Right cardiac atrium (tissue), 5 donors: Measurements from ENCODE around the gene ANO1. TPM values are rescaled to one million over a fixed set of nuclear protein-coding genes. Genes with fewer than 3 reads are reported as not detected.

Experiments
- ATAC-seq, 2 donors: fragments of 200-7000 bp; cut with Tn5 transposase; one replicate each; pipeline versions ENCODE4 v1.8.0 to v1.9.1; 2020; ENCODE audit warnings: moderate library complexity in 2 of 2, mild to moderate bottlenecking in 1 of 2
- DNase-seq, 3 donors: peaks; one replicate each; pipeline ENCODE4 v3.0.0-alpha.2; 2020
- H3K27ac ChIP-seq: one replicate; pipeline ENCODE4 v1.5.1; 2013; ENCODE audit warnings: mild to moderate bottlenecking, low read length, control low read depth, moderate library complexity
- H3K27me3 ChIP-seq: one replicate; pipeline ENCODE4 v1.6.1; 2013; ENCODE audit not compliant: control insufficient read depth, insufficient read depth
- H3K4me1 ChIP-seq: one replicate; pipeline ENCODE4 v1.6.1; 2013; ENCODE audit warnings: low read length; ENCODE audit not compliant: control insufficient read depth, insufficient read depth
- H3K4me3 ChIP-seq: one replicate; pipeline ENCODE4 v1.5.1; 2013; ENCODE audit warnings: low read length, control low read depth
- H3K9me3 ChIP-seq: one replicate; pipeline ENCODE4 v1.6.1; 2013; ENCODE audit warnings: low read length; ENCODE audit not compliant: control insufficient read depth
- WGBS: extraction: QIAGEN DNeasy Blood & Tissue Kit; methylation state at CpG from one replicate; pipeline ENCODE4 v1.1.7; 2013; 5-methylcytosine and 5-hydroxymethylcytosine counted together
- intact Hi-C, 4 donors: fragments of 100-400 bp; cut with DNase I; formaldehyde crosslinking; loops; one replicate each; pipeline versions ENCODE4 v1.11.0 to v1.14.0; 2022 to 2023
- polyA plus RNA-seq: library from polyadenylated mRNA; stranded (reverse); fragments of 200-250 nt; gene quantifications from one replicate; pipeline ENCODE4 v1.2.3, GENCODE V29; 2013
- total RNA-seq, 4 donors: library from RNA; stranded (reverse); fragmentation: NEBNext Ultra II Directional; extraction: Animal tissue kit (Norgen Biotek cat#: 25700); gene quantifications; one replicate each; pipeline ENCODE4 v1.2.1, GENCODE V29; 2021
- donor health status: healthy with polysubstance abuse.
- donor health status: DM: no; HTN: yes; CAD: no.
- donor health status: DM: no; HTN: no; CAD: no.
- donor health status: DM: no; HTN: yes; CAD: no; lungs with severe emphysema.
- donor health status: DM: yes; HTN: yes; CAD: no.

ANO1 gene
- total and polyA plus RNA-seq, 5 donors = 6.8 to 18.2 (median 8.8) TPM

DNA sequence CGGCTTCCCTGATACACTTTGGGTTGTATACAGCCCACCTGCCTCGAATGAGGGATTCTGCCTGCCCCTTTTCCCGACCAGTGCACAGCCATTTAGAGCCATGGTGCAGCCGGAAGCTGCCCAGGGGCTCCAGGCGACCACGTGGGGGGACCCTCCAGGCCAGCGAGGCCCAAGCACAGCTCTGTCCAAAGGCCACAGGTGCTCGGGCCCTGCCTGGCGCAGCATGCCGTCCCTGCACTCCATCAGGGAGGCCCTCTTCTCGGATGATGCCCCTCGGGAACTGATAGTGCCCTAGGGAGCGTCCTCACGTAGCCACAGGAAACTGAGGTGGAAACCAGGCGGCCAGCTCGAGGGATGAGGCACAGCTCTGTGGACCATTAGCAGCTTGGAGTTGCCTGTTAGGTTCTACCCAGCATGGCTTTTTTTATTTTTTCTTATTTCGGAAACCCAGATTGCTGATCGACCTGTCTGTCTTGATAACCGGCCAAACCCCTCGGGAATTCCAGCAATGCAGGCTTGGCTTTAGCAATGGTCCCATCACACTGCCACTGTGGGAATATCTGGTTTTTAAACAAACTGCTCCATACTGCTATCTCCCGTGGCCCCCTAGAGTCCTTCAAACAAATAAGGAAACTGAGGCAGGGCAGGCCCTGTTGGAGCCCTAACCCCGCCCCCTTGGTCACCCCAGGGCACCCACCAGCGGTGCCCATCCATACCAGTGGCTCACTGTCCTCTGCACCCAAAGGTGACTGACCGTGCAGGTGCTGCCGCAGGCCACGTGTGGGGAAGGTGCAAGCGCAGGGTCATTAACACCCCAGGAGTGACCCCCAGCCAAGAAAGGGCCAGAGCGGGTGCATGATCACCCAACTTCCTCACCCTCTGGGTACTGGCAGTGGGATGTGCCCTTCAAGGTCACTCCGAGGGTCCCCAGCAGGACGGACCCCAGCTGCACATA, 8.0 kb downstream of the ANO1 start:
- H3K27me3 ChIP-seq = no peaks in the 10 kb centered on the region
- ATAC-seq = no peak
- no peaks in the 10 kb centered on the region for H3K9me3 ChIP-seq
- DNase-seq = peak in 2 of 3 donors; percentile 26 to 39
- no peaks in the 10 kb centered on the region for H3K4me1 ChIP-seq
- H3K4me3 ChIP-seq = no peak overlapping the region
- 82% methylated on average over 30 of the region's 30 CpGs for WGBS
- no peak overlapping the region for H3K27ac ChIP-seq
- intact Hi-C loops = no loop called here

DNA sequence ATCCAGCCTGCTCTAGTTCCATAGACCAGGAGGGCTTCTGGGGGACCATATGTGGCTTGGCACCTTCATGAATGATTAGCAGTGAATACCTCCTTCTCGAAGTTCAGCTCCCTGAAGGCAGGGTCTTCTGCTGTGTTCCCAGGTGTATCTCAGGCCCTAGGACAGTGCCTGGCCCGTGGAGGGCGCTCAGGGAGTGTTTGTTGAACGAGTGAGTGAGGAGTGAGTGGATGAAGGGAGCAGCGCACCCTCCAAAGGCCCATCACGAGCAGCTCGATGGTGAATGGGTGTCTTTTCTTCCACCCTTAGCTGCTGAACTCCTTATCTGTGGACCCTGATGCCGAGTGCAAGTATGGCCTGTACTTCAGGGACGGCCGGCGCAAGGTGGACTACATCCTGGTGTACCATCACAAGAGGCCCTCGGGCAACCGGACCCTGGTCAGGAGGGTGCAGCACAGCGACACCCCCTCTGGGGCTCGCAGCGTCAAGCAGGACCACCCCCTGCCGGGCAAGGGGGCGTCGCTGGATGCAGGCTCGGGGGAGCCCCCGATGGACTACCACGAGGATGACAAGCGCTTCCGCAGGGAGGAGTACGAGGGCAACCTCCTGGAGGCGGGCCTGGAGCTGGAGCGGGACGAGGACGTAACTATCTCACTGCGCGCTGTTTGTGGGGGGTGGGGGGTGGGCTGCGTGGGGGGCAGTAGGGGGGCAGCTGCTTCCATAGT, 9.5 kb downstream of the ANO1 start:
- Histone ChIP-seq H3K27ac (no peak overlapping the region), H3K9me3 (no peaks in the 10 kb centered on the region), H3K4me3 (no peak overlapping the region)

GRCh38 chr11:70088735-70089250, 10.7 kb downstream of the ANO1 start:
- Histone ChIP-seq H3K27me3 (no peaks in the 10 kb centered on the region), H3K4me3 (no peak overlapping the region), H3K9me3 (no peaks in the 10 kb centered on the region), H3K4me1 (no peaks in the 10 kb centered on the region), H3K27ac (no peak overlapping the region)
- DNase-seq (peak in 1 of 3 donors; percentile 38), ATAC-seq (no peak)
- 80% methylated on average over 16 of the region's 16 CpGs for WGBS
- intact Hi-C loops = no loop called here

More for the DNA sequence above, 9.5 kb downstream of the ANO1 start:
- peak in 2 of 3 donors; percentile 40 to 66 for DNase-seq
- ATAC-seq = no peak
- 74% methylated on average over 32 of the region's 32 CpGs for WGBS
- Histone ChIP-seq H3K27me3 (no peaks in the 10 kb centered on the region), H3K4me1 (no peaks in the 10 kb centered on the region)
- intact Hi-C loops = no loop called here

DNA sequence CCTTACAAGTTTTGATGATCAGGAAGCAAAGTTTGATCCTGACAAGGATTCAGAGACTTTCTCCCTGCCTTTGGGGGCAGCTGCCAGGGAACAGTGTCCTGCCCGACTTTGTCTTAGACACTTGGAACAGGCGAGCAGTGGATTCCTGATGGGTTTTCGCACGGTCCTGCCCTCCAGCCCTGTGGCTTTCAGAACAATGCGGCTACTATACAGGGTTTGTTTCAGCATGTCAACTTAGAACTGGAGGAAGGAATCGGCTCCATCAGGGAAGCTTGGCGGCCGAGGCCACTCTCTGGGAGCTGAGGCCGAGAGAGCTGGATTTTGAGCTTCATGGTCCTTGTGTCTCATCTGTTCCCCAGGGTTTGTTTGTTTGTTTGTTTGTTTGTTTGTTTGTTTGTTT, 11.5 kb downstream of the ANO1 start:
- Histone ChIP-seq H3K27me3 (no peaks in the 10 kb centered on the region), H3K9me3 (no peaks in the 10 kb centered on the region), H3K4me1 (no peaks in the 10 kb centered on the region), H3K4me3 (no peak overlapping the region), H3K27ac (no peak overlapping the region)
- DNase-seq (peak in 1 of 3 donors; percentile 13), ATAC-seq (no peak)
- intact Hi-C loops = loop anchor here in 1 of 4 donors (10.0 kb wide), 1 partner anchor 95 kb away; no protein-coding TSS in a partner anchor
- 76% methylated on average over 9 of the region's 9 CpGs for WGBS

DNA sequence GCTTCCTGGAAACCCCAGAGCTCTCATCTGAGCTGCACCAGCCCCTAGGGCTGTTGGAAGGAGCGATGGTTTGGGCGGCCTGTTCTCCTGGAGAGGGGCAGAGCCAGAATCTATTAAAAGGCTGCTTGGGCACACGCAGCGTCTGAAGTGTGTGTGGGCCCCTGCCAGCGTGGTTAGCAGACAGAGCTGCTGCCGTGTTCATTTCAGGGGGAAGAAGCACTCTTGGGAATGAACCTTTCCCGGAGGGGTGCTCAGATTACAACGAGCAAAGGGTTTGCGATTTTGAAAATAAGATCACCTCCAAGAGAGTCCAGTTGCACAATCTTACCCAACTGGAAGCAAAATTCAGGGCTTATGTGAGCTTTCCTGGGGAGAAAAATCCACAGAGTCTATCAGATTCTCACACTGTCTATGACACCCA, 12.9 kb downstream of the ANO1 start:
- Histone ChIP-seq H3K9me3 (no peaks in the 10 kb centered on the region), H3K4me1 (no peaks in the 10 kb centered on the region), H3K4me3 (no peak overlapping the region), H3K27ac (no peak overlapping the region), H3K27me3 (no peaks in the 10 kb centered on the region)
- WGBS = 45% methylated on average over 9 of the region's 9 CpGs
- DNase-seq (peak in 2 of 3 donors; percentile 83), ATAC-seq (peak; percentile 65 to 75)
- intact Hi-C loops = loop anchor here in 1 of 4 donors (10.0 kb wide), 1 partner anchor 94 kb away; no protein-coding TSS in a partner anchor

DNA sequence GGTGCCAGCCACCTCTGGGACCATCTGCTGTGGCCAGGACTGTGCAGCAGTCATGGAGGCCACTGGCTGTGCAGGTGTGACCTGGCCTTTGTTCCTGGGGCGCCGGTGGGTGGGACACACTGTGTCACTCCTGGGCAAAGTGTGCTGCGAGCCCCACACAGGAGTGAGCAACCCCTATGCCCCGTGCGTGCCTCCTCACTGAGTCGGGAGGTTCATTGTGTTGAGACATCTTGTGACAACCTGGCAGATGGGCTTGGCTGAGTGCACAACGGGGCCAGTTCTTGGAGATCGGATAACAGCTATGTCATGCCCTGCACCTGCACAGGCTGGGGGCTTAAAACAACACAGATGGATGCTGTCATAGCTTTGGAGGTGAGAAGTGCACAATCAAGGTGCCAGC, 13.5 kb downstream of the ANO1 start:
- H3K9me3 ChIP-seq = no peaks in the 10 kb centered on the region
- H3K4me1 ChIP-seq = no peaks in the 10 kb centered on the region
- no peaks in the 10 kb centered on the region for H3K27me3 ChIP-seq
- WGBS = 93% methylated on average over 8 of the region's 8 CpGs
- peak in 1 of 3 donors; percentile 38 for DNase-seq
- no peak overlapping the region for H3K4me3 ChIP-seq
- intact Hi-C loops = loop anchor here in 1 of 4 donors (10.0 kb wide), 1 partner anchor 93 kb away; no protein-coding TSS in a partner anchor
- no peak overlapping the region for H3K27ac ChIP-seq
- no peak for ATAC-seq

GRCh38 chr11:70092959-70093715, 15.0 kb downstream of the ANO1 start:
- ATAC-seq = no peak
- Histone ChIP-seq H3K4me3 (no peak overlapping the region), H3K9me3 (no peaks in the 10 kb centered on the region), H3K27ac (no peak overlapping the region), H3K27me3 (no peaks in the 10 kb centered on the region), H3K4me1 (no peaks in the 10 kb centered on the region)
- WGBS = 96% methylated on average over 8 of the region's 8 CpGs
- no peak for DNase-seq
- intact Hi-C loops = loop anchor here in 1 of 4 donors (10.0 kb wide), 1 partner anchor 92 kb away; no protein-coding TSS in a partner anchor

DNA sequence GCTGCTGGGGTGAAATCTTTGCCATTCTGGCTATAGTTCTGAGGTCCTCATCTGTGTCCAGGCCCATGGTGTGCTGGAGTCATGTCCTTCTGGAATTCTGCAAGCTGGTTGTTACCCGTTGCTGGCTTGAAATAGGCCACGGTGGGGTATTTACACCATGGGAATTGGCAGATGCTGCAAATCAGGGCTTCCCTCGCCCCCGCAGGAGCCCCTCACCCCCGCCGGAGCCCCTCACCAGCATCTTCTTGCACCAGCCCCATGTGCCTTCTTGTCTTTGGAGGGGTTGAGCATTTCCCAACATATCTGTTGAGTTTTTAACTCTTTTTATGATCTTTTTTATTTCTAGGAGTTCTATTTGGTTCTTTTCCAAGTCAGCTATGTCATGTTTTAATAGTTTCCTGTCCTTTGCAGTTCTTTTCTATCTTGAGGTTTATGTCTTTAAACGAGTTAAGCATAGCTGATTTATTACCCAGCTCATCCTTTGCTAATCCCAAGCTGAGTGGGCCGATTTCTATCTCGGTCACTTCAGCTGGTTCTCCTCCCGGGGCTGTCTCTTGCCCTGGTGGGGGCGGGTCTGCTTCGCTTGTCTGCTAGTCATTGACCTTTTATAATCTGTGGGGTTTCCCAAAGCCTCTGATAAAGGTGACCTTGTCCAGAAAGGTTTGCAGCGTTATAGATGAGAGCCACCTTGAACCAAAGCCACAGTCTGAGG, 17.6 kb downstream of the ANO1 start:
- Histone ChIP-seq H3K27ac (no peak overlapping the region), H3K4me3 (no peak overlapping the region), H3K4me1 (no peaks in the 10 kb centered on the region), H3K27me3 (no peaks in the 10 kb centered on the region), H3K9me3 (no peaks in the 10 kb centered on the region)
- intact Hi-C loops = loop anchor here in 1 of 4 donors (10.0 kb wide), 1 partner anchor 89 kb away; no protein-coding TSS in a partner anchor
- peak in 1 of 3 donors; percentile 31 for DNase-seq
- 78% methylated on average over 13 of the region's 13 CpGs for WGBS
- ATAC-seq = no peak

- WGBS = 71% methylated on average over 23 of the region's 23 CpGs
Measured at GRCh38 chr11:70097783-70098563, 19.9 kb downstream of the ANO1 start.

More at GRCh38 chr11:70097783-70098563, 19.9 kb downstream of the ANO1 start:
- Histone ChIP-seq H3K4me1 (no peaks in the 10 kb centered on the region), H3K27me3 (no peaks in the 10 kb centered on the region), H3K4me3 (no peak overlapping the region), H3K9me3 (no peaks in the 10 kb centered on the region), H3K27ac (no peak overlapping the region)
- DNase-seq (peak in 2 of 3 donors; percentile 71 to 77), ATAC-seq (peak; percentile 58 to 76)
- intact Hi-C loops = loop anchor here in 1 of 4 donors (10.0 kb wide), 1 partner anchor 87 kb away; no protein-coding TSS in a partner anchor
